Activated naive CD4-positive, alpha-beta T cell treated with anti-CD3 and anti-CD28 coated beads, Interleukin-2, amount 10 ng/mL, durations not matched to agents 7 days and 5 days (primary cell): ENCODE data around the gene TOR1A.
A peak's percentile ranks its signal among the peaks of the same experiment; 100 is the strongest.
"Not testable (repeated sequence)": the region's sequence is repeated elsewhere in the genome, so short reads cannot be mapped to it uniquely, and the experiment has no call there.

ENCODE experiments used
- CTCF ChIA-PET: fragments of 350-600 bp; sonication (Branson Sonifier 250); formaldehyde crosslinking; loops from one replicate; lab custom pipeline; 2021; ENCODE audit warnings: antibody characterized with exemption; lab: Charles Lee
- DNase-seq: peaks from one replicate; pipeline ENCODE4 v3.0.0-alpha.2; 2020
- H3K27ac Mint-ChIP-seq: one replicate; pipeline ENCODE4 v1.8.0; 2021; ENCODE audit warnings: mild to moderate bottlenecking, moderate library complexity, mixed read lengths
- H3K27me3 Mint-ChIP-seq: one replicate; pipeline ENCODE4 v1.8.0; 2021; ENCODE audit warnings: mild to moderate bottlenecking, mixed read lengths
- H3K36me3 Mint-ChIP-seq: one replicate; pipeline ENCODE4 v1.8.0; 2021; ENCODE audit warnings: mixed read lengths
- H3K4me1 Mint-ChIP-seq: one replicate; pipeline ENCODE4 v1.8.0; 2021; ENCODE audit warnings: mixed read lengths
- H3K4me3 Mint-ChIP-seq: one replicate; pipeline ENCODE4 v1.8.0; 2021; ENCODE audit warnings: mild to moderate bottlenecking, moderate library complexity, mixed read lengths
- H3K9me3 Mint-ChIP-seq: one replicate; pipeline ENCODE4 v1.8.0; 2021; ENCODE audit warnings: mixed read lengths

The TOR1A gene

GRCh38 chr9:129776938-129777768, 46.8 kb downstream of the TOR1A start:
- DNase-seq, result peak; percentile 55
- no peaks in the 10 kb centered on the region for H3K9me3 Mint-ChIP-seq
- H3K27ac Mint-ChIP-seq, result no peak overlapping the region
- H3K4me3 Mint-ChIP-seq, result no peak overlapping the region
- CTCF ChIA-PET, result interaction anchor here (0.8 to 3.9 kb wide), 6 partner anchors 10 to 465 kb away, joined by 3 to 30 read pairs (median 3); no protein-coding TSS in a partner anchor
- no peaks in the 10 kb centered on the region for H3K36me3 Mint-ChIP-seq
- peaks cover 60% of the 10 kb centered on the region for H3K27me3 Mint-ChIP-seq
- peaks cover 13% of the 10 kb centered on the region for H3K4me1 Mint-ChIP-seq

- no peak overlapping the region for H3K4me3 Mint-ChIP-seq
- H3K36me3 Mint-ChIP-seq, result no peaks in the 10 kb centered on the region
- CTCF ChIA-PET, result interaction anchor here (1.0 to 3.9 kb wide), 4 partner anchors 39 to 466 kb away, joined by 3 to 30 read pairs (median 8); no protein-coding TSS in a partner anchor
- H3K27ac Mint-ChIP-seq, result no peak overlapping the region
- no peak for DNase-seq
- H3K27me3 Mint-ChIP-seq, result peaks cover 57% of the 10 kb centered on the region
- H3K9me3 Mint-ChIP-seq, result no peaks in the 10 kb centered on the region
- H3K4me1 Mint-ChIP-seq, result peaks cover 13% of the 10 kb centered on the region
Observed at GRCh38 chr9:129776566-129776937, 47.4 kb downstream of the TOR1A start.

GRCh38 chr9:129776096-129776495, 47.8 kb downstream of the TOR1A start:
- Mint-ChIP-seq H3K27me3 (peaks cover 57% of the 10 kb centered on the region), H3K4me1 (peaks cover 13% of the 10 kb centered on the region)
- H3K9me3 Mint-ChIP-seq, H3K36me3 Mint-ChIP-seq, DNase-seq, H3K4me3 Mint-ChIP-seq, H3K27ac Mint-ChIP-seq: not testable (repeated sequence)
- CTCF ChIA-PET, result interaction anchor here (2.1 to 3.9 kb wide), 2 partner anchors 38 to 49 kb away, joined by 13 to 30 read pairs; no protein-coding TSS in a partner anchor

GRCh38 chr9:129775448-129775798, 48.5 kb downstream of the TOR1A start:
- Mint-ChIP-seq H3K27ac (no peak overlapping the region), H3K36me3 (no peaks in the 10 kb centered on the region), H3K4me1 (peaks cover 13% of the 10 kb centered on the region), H3K4me3 (no peak overlapping the region), H3K9me3 (no peaks in the 10 kb centered on the region), H3K27me3 (peaks cover 57% of the 10 kb centered on the region)
- DNase-seq, result no peak
- CTCF ChIA-PET, result interaction anchor here (2.1 to 3.9 kb wide), 2 partner anchors 38 to 49 kb away, joined by 13 to 30 read pairs; no protein-coding TSS in a partner anchor

- CTCF ChIA-PET, result interaction anchor here (3.9 kb wide), 1 partner anchor 37 kb away, joined by 30 read pairs; no protein-coding TSS in a partner anchor
- Mint-ChIP-seq H3K4me3 (no peak overlapping the region), H3K27me3 (peaks cover 54% of the 10 kb centered on the region), H3K4me1 (peaks cover 13% of the 10 kb centered on the region), H3K36me3 (no peaks in the 10 kb centered on the region), H3K9me3 (no peaks in the 10 kb centered on the region), H3K27ac (no peak overlapping the region)
- no peak for DNase-seq
Observed at GRCh38 chr9:129774791-129775447, 49.0 kb downstream of the TOR1A start.

GRCh38 chr9:129773262-129774048, 50.5 kb downstream of the TOR1A start:
- Mint-ChIP-seq H3K36me3 (no peaks in the 10 kb centered on the region), H3K4me3 (no peak overlapping the region), H3K27ac (no peak overlapping the region), H3K4me1 (peaks cover 13% of the 10 kb centered on the region), H3K27me3 (peaks cover 41% of the 10 kb centered on the region), H3K9me3 (no peaks in the 10 kb centered on the region)
- CTCF ChIA-PET, result interaction anchor here (1.2 to 2.3 kb wide), 3 partner anchors 8 to 36 kb away, joined by 3 to 5 read pairs (median 5); no protein-coding TSS in a partner anchor
- no peak for DNase-seq

- H3K9me3 Mint-ChIP-seq, result no peaks in the 10 kb centered on the region
- H3K4me3 Mint-ChIP-seq, result no peak overlapping the region
- peaks cover 23% of the 10 kb centered on the region for H3K27me3 Mint-ChIP-seq
- no peaks in the 10 kb centered on the region for H3K4me1 Mint-ChIP-seq
- CTCF ChIA-PET, result no interaction called here
- no peaks in the 10 kb centered on the region for H3K36me3 Mint-ChIP-seq
- no peak overlapping the region for H3K27ac Mint-ChIP-seq
- no peak for DNase-seq
Observed at GRCh38 chr9:129770741-129771140, 53.2 kb downstream of the TOR1A start.

- no peak overlapping the region for H3K27ac Mint-ChIP-seq
- DNase-seq, result no peak
- H3K9me3 Mint-ChIP-seq, result no peaks in the 10 kb centered on the region
- no peaks in the 10 kb centered on the region for H3K4me1 Mint-ChIP-seq
- H3K4me3 Mint-ChIP-seq, result no peak overlapping the region
- peaks cover 15% of the 10 kb centered on the region for H3K27me3 Mint-ChIP-seq
- CTCF ChIA-PET, result no interaction called here
- H3K36me3 Mint-ChIP-seq, result no peaks in the 10 kb centered on the region
Observed at GRCh38 chr9:129769669-129770068, 54.3 kb downstream of the TOR1A start.

GRCh38 chr9:129768486-129768885, 55.5 kb downstream of the TOR1A start:
- Mint-ChIP-seq H3K4me1 (no peaks in the 10 kb centered on the region), H3K27ac (no peak overlapping the region), H3K4me3 (no peak overlapping the region), H3K36me3 (no peaks in the 10 kb centered on the region), H3K9me3 (no peaks in the 10 kb centered on the region), H3K27me3 (peaks cover 5% of the 10 kb centered on the region)
- CTCF ChIA-PET, result no interaction called here
- no peak for DNase-seq

- Mint-ChIP-seq H3K27me3 (peaks cover 10% of the 10 kb centered on the region), H3K27ac (no peak overlapping the region), H3K9me3 (no peaks in the 10 kb centered on the region), H3K4me1 (no peaks in the 10 kb centered on the region), H3K4me3 (no peak overlapping the region), H3K36me3 (no peaks in the 10 kb centered on the region)
- no peak for DNase-seq
- CTCF ChIA-PET, result no interaction called here
Observed at GRCh38 chr9:129765764-129766317, 58.1 kb downstream of the TOR1A start.

- H3K4me3 Mint-ChIP-seq, result no peak overlapping the region
- no peak overlapping the region for H3K27ac Mint-ChIP-seq
- CTCF ChIA-PET, result interaction anchor here (0.6 to 0.8 kb wide), 2 partner anchors 10 to 27 kb away, joined by 3 to 5 read pairs; no protein-coding TSS in a partner anchor
- peaks cover 22% of the 10 kb centered on the region for H3K27me3 Mint-ChIP-seq
- no peaks in the 10 kb centered on the region for H3K36me3 Mint-ChIP-seq
- H3K4me1 Mint-ChIP-seq, result peaks cover 3% of the 10 kb centered on the region
- H3K9me3 Mint-ChIP-seq, result no peaks in the 10 kb centered on the region
- DNase-seq, result no peak
Observed at GRCh38 chr9:129762985-129763926, 60.7 kb downstream of the TOR1A start.
